CD8-positive, alpha-beta memory T cell (primary cell): ENCODE results near the gene RFX7. TPM values are rescaled to one million over a fixed set of nuclear protein-coding genes. Genes with fewer than 3 reads are reported as not detected.
A peak's percentile ranks its signal among the peaks of the same experiment; 100 is the strongest.
"Not testable (repeated sequence)": the region's sequence is repeated elsewhere in the genome, so short reads cannot be mapped to it uniquely, and the experiment has no call there.

Experiments used
- CTCF ChIA-PET: fragments of 350-600 bp; sonication (Branson Sonifier 250); formaldehyde crosslinking; loops from one replicate; lab custom pipeline; 2021; ENCODE audit warnings: antibody characterized with exemption; lab: Charles Lee
- POLR2A ChIA-PET: fragments of 350-600 bp; sonication (Branson Sonifier 250); formaldehyde crosslinking; loops from one replicate; lab custom pipeline; 2021; ENCODE audit warnings: antibody characterized with exemption; lab: Charles Lee
- DNase-seq, 5 donors: peaks; one replicate each; pipeline versions ENCODE4 v3.0.0 to v3.0.0-alpha.2; 2020 to 2022; ENCODE audit warnings: mixed read lengths in 1 of 5
- H3K27ac ChIP-seq: one replicate; pipeline ENCODE4 v1.7.0; 2013; ENCODE audit warnings: low read depth, mild to moderate bottlenecking, low read length, moderate library complexity
- H3K27me3 ChIP-seq: 2 replicates; pipeline ENCODE4 v1.7.0; 2013; ENCODE audit warnings: low read length, mild to moderate bottlenecking; ENCODE audit not compliant: insufficient read depth, poor library complexity, severe bottlenecking
- H3K36me3 ChIP-seq: 2 replicates; pipeline ENCODE4 v1.7.0; 2013; ENCODE audit warnings: mild to moderate bottlenecking, low read length, moderate library complexity; ENCODE audit not compliant: insufficient read depth
- H3K4me1 ChIP-seq: 2 replicates; pipeline ENCODE4 v1.7.0; 2013; ENCODE audit warnings: mild to moderate bottlenecking, low read length, moderate library complexity; ENCODE audit not compliant: insufficient read depth
- H3K4me3 ChIP-seq: 2 replicates; pipeline ENCODE4 v1.7.0; 2013; ENCODE audit warnings: mild to moderate bottlenecking, low read length
- H3K9me3 ChIP-seq: 2 replicates; pipeline ENCODE4 v1.7.0; 2013; ENCODE audit warnings: mild to moderate bottlenecking, low read length
- H3K27ac Mint-ChIP-seq, 8 donors: one replicate each; pipeline ENCODE4 v1.8.0; 2020 to 2021; ENCODE audit warnings: mixed read lengths in 8 of 8, mild to moderate bottlenecking in 6 of 8, inconsistent platforms in 3 of 8, moderate library complexity in 3 of 8
- H3K27me3 Mint-ChIP-seq, 2 donors: one replicate each; pipeline ENCODE4 v1.8.0; 2020 to 2021; ENCODE audit warnings: mixed read lengths in 2 of 2, mild to moderate bottlenecking in 1 of 2, moderate library complexity in 1 of 2
- H3K36me3 Mint-ChIP-seq, 3 donors: one replicate each; pipeline ENCODE4 v1.8.0; 2020 to 2021; ENCODE audit warnings: mixed read lengths in 3 of 3, inconsistent platforms in 1 of 3, mild to moderate bottlenecking in 1 of 3
- H3K4me1 Mint-ChIP-seq, 3 donors: one replicate each; pipeline ENCODE4 v1.8.0; 2020 to 2021; ENCODE audit warnings: mixed read lengths in 3 of 3, inconsistent platforms in 1 of 3, mild to moderate bottlenecking in 1 of 3
- H3K4me3 Mint-ChIP-seq, 7 donors: one replicate each; pipeline ENCODE4 v1.8.0; 2020 to 2021; ENCODE audit warnings: mixed read lengths in 7 of 7, mild to moderate bottlenecking in 6 of 7, moderate library complexity in 4 of 7, inconsistent platforms in 2 of 7
- H3K9me3 Mint-ChIP-seq, 5 donors: one replicate each; pipeline ENCODE4 v1.8.0; 2020 to 2022; ENCODE audit warnings: mixed read lengths in 5 of 5, mild to moderate bottlenecking in 3 of 5, moderate library complexity in 2 of 5, inconsistent platforms in 1 of 5
- polyA plus RNA-seq: library from polyadenylated mRNA; unstranded; fragments of 300-500 nt; fragmentation: Illumina TruSeq; gene quantifications from one replicate; pipeline ENCODE4 v1.2.3, GENCODE V29; 2021
- total RNA-seq, 2 experiments: library from RNA; stranded (reverse); gene quantifications; one replicate each; pipeline ENCODE4 v1.2.3, GENCODE V29; 2021

RFX7 gene
- total and polyA plus RNA-seq, 3 experiments from 2014 or later = 3.5 to 35.2 (median 30.3) TPM

DNA sequence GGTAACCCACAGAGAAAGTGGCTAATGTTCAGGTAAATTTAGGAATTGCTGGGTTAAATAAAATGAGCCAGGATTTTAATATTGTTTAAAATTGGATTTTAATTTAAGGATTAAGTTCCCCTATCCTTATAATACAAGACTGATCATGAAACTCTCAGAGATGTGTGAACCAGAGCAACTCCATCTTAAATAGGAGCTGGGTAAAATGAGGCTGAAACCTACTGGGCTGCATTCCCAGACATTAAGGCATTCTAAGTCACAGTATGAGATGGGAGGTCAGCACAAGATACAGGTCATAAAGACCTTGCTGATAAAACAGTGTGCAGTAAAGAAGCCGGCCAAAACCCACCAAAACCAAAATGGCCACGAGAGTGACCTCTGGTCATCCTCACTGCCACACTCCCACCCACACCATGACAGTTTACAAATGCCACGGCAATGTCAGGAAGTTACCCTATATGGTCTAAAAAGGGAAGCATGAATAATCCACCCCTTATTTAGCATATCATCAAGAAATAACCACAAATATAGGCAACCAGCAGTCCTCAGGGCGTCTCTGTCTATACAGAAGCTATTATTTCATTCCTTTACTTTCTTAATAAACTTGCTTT, 40.3 kb downstream of the RFX7 start:
- H3K4me3 ChIP-seq, H3K27me3 ChIP-seq, H3K36me3 ChIP-seq, H3K4me3 Mint-ChIP-seq, POLR2A ChIA-PET, H3K9me3 ChIP-seq, H3K27ac ChIP-seq, H3K9me3 Mint-ChIP-seq, H3K36me3 Mint-ChIP-seq, DNase-seq, H3K27me3 Mint-ChIP-seq: not testable (repeated sequence)
- H3K4me1 ChIP-seq = peaks cover 25% of the 10 kb centered on the region
- Mint-ChIP-seq H3K27ac (peak overlapping the region in 1 of 8 donors; percentile 54), H3K4me1 (peaks cover 56 to 86% (median 70%) of the 10 kb centered on the region in 3 donors)
- CTCF ChIA-PET = interaction anchor here (1.4 kb wide), 1 partner anchor 42 kb away, joined by 3 read pairs; no protein-coding TSS in a partner anchor

GRCh38 chr15:56202701-56203100, 41.0 kb downstream of the RFX7 start:
- Histone ChIP-seq H3K36me3 (no peaks in the 10 kb centered on the region), H3K27ac (no peak overlapping the region), H3K27me3 (no peaks in the 10 kb centered on the region), H3K9me3 (no peaks in the 10 kb centered on the region), H3K4me3 (no peak overlapping the region), H3K4me1 (peaks cover 18% of the 10 kb centered on the region)
- Mint-ChIP-seq H3K9me3 (no peaks in the 10 kb centered on the region), H3K36me3 (peaks cover 0 to 9% (median 1%) of the 10 kb centered on the region in 3 donors), H3K4me1 (peaks cover 49 to 83% (median 67%) of the 10 kb centered on the region in 3 donors), H3K27me3 (no peaks in the 10 kb centered on the region), H3K27ac (peak overlapping the region in 1 of 8 donors; percentile 54), H3K4me3 (no peak overlapping the region)
- POLR2A ChIA-PET = no interaction called here
- CTCF ChIA-PET = interaction anchor here (1.2 kb wide), 1 partner anchor 40 kb away, joined by 3 read pairs; no protein-coding TSS in a partner anchor
- DNase-seq = no peak

- Mint-ChIP-seq H3K4me1 (peaks cover 35 to 75% (median 49%) of the 10 kb centered on the region in 3 donors), H3K27me3 (no peaks in the 10 kb centered on the region), H3K36me3 (peaks cover 0 to 12% (median 1%) of the 10 kb centered on the region in 3 donors), H3K4me3 (no peak overlapping the region), H3K9me3 (no peaks in the 10 kb centered on the region), H3K27ac (no peak overlapping the region)
- no peak overlapping the region for H3K4me3 ChIP-seq
- no peaks in the 10 kb centered on the region for H3K27me3 ChIP-seq
- no peak for DNase-seq
- peaks cover 9% of the 10 kb centered on the region for H3K4me1 ChIP-seq
- POLR2A ChIA-PET = no interaction called here
- H3K27ac ChIP-seq = no peak overlapping the region
- no peaks in the 10 kb centered on the region for H3K9me3 ChIP-seq
- H3K36me3 ChIP-seq = no peaks in the 10 kb centered on the region
- CTCF ChIA-PET = interaction anchor here (0.9 to 1.1 kb wide), 2 partner anchors 8 to 46 kb away, joined by 3 to 4 read pairs; no protein-coding TSS in a partner anchor
These were observed 44.6 kb downstream of the RFX7 start for GRCh38 chr15:56199038-56199437.

GRCh38 chr15:56194035-56194434, 49.6 kb downstream of the RFX7 start:
- ChIA-PET CTCF (no interaction called here), POLR2A (no interaction called here)
- no peak overlapping the region for H3K27ac Mint-ChIP-seq
- no peaks in the 10 kb centered on the region for H3K9me3 Mint-ChIP-seq
- DNase-seq = no peak
- Histone ChIP-seq H3K9me3 (no peaks in the 10 kb centered on the region), H3K4me3 (no peak overlapping the region), H3K27me3 (no peaks in the 10 kb centered on the region), H3K4me1 (peaks cover 6% of the 10 kb centered on the region), H3K27ac (no peak overlapping the region), H3K36me3 (no peaks in the 10 kb centered on the region)
- H3K4me3 Mint-ChIP-seq = no peak overlapping the region
- H3K4me1 Mint-ChIP-seq = peaks cover 38 to 83% (median 65%) of the 10 kb centered on the region in 3 donors
- peaks cover 0 to 10% (median 4%) of the 10 kb centered on the region in 3 donors for H3K36me3 Mint-ChIP-seq
- H3K27me3 Mint-ChIP-seq = no peaks in the 10 kb centered on the region

- Mint-ChIP-seq H3K36me3 (peaks cover 0 to 7% (median 4%) of the 10 kb centered on the region in 3 donors), H3K9me3 (no peaks in the 10 kb centered on the region), H3K27me3 (no peaks in the 10 kb centered on the region), H3K27ac (no peak overlapping the region), H3K4me1 (peaks cover 40 to 84% (median 68%) of the 10 kb centered on the region in 3 donors), H3K4me3 (no peak overlapping the region)
- POLR2A ChIA-PET = no interaction called here
- Histone ChIP-seq H3K4me3 (no peak overlapping the region), H3K4me1 (peaks cover 15% of the 10 kb centered on the region), H3K36me3 (no peaks in the 10 kb centered on the region), H3K27ac (no peak overlapping the region), H3K27me3 (no peaks in the 10 kb centered on the region), H3K9me3 (no peaks in the 10 kb centered on the region)
- DNase-seq = no peak
- CTCF ChIA-PET = no interaction called here
These were observed 50.8 kb downstream of the RFX7 start for GRCh38 chr15:56192659-56193442.

DNA sequence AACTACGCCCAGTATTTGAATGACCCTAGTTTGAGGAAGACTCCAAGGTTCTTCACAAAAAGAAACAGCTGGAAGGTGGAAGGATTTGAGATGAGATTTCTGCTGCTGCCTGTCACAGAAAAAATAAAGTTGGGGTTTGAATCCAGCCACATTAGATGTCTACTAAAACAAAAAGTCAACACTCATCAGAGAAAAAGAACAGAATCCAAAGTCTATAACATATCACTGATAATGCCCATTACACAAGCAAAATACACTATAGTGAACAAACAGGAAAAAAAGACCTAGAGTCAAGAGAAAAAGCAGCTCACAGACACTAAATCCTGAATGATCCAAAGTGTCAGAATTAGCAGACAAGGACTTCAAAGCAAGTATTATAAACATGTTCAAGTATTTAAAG, 56.0 kb downstream of the RFX7 start:
- Mint-ChIP-seq H3K27ac (peak overlapping the region in 4 of 8 donors; percentile 1 to 13 (median 10)), H3K4me1 (peaks cover 46 to 80% (median 70%) of the 10 kb centered on the region in 3 donors)
- POLR2A ChIA-PET = no interaction called here

DNA sequence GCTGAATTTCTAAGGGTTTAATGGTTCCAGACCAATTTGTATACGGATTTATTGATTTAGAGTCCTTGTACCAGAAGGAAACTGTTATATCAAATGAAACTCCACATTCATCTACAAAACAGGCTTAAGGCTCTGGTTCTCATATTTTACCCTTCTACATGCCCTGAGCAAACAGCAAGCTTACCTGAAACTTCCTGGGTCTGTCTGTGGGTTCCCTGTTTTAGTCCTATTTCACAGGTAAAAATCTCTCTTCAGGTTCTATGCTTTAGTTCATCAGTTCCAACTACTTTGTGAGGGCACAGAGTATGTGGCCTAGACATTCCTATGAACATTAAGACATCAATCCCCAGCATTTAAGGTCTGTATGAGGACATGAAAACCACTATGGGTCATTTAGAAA, 57.7 kb downstream of the RFX7 start:
- Histone ChIP-seq H3K4me1 (peaks cover 23% of the 10 kb centered on the region), H3K27ac (no peak overlapping the region), H3K27me3 (no peaks in the 10 kb centered on the region), H3K4me3 (no peak overlapping the region), H3K36me3 (no peaks in the 10 kb centered on the region), H3K9me3 (no peaks in the 10 kb centered on the region)
- Mint-ChIP-seq H3K4me1 (peaks cover 41 to 76% (median 66%) of the 10 kb centered on the region in 3 donors), H3K9me3 (no peaks in the 10 kb centered on the region), H3K27me3 (no peaks in the 10 kb centered on the region), H3K27ac (peak overlapping the region in 5 of 8 donors; percentile 10 to 53 (median 32)), H3K36me3 (peaks cover 0 to 7% (median 2%) of the 10 kb centered on the region in 3 donors), H3K4me3 (peak overlapping the region in 1 of 7 donors; percentile 56)
- POLR2A ChIA-PET = no interaction called here
- no peak for DNase-seq
- CTCF ChIA-PET = no interaction called here

More for the DNA sequence above, 56.0 kb downstream of the RFX7 start:
- no peaks in the 10 kb centered on the region for H3K27me3 ChIP-seq
- H3K36me3 ChIP-seq = no peaks in the 10 kb centered on the region
- DNase-seq = no peak
- Mint-ChIP-seq H3K4me3 (no peak overlapping the region), H3K27me3 (no peaks in the 10 kb centered on the region), H3K36me3 (peaks cover 0 to 7% (median 2%) of the 10 kb centered on the region in 3 donors), H3K9me3 (no peaks in the 10 kb centered on the region)
- CTCF ChIA-PET = no interaction called here
- H3K4me3 ChIP-seq = no peak overlapping the region
- no peak overlapping the region for H3K27ac ChIP-seq
- H3K9me3 ChIP-seq = no peaks in the 10 kb centered on the region
- peaks cover 23% of the 10 kb centered on the region for H3K4me1 ChIP-seq

DNA sequence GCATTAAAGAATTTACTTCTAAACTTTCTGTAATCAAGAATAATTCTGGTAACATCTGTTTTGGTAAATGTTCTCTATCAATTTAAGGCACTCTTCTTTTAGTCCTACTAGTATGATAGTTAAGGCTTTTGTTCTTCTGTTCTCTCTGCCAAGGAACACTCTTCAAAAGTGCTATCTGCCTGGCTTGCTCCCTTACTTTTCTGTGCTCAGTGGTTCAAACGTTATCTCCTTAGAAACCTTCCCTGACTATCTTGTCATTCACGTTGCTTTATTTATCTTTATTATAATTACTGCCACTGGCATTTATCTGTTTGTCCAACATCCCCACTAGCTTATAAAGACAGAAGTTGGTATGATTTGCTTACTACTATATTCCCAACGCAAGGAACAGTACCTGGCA, 59.2 kb downstream of the RFX7 start:
- Histone ChIP-seq H3K4me3 (no peak overlapping the region), H3K4me1 (peaks cover 22% of the 10 kb centered on the region), H3K36me3 (no peaks in the 10 kb centered on the region), H3K9me3 (no peaks in the 10 kb centered on the region), H3K27ac (no peak overlapping the region), H3K27me3 (no peaks in the 10 kb centered on the region)
- Mint-ChIP-seq H3K36me3 (peaks cover 0 to 4% (median 2%) of the 10 kb centered on the region in 3 donors), H3K27ac (no peak overlapping the region), H3K27me3 (no peaks in the 10 kb centered on the region), H3K4me3 (peak overlapping the region in 1 of 7 donors; percentile 8), H3K9me3 (no peaks in the 10 kb centered on the region), H3K4me1 (peaks cover 40 to 73% (median 63%) of the 10 kb centered on the region in 3 donors)
- POLR2A ChIA-PET = no interaction called here
- DNase-seq = no peak
- CTCF ChIA-PET = no interaction called here
